Tibial artery (tissue), 4 donors: ENCODE results near the gene EFNB3.

ENCODE experiments used
- DNase-seq, 2 donors: peaks; one replicate each; pipeline ENCODE4 v3.0.0-alpha.2; 2019
- H3K27ac ChIP-seq, 2 donors: fragments of 200-600 bp; sonication (generic) in 1 of 2; 1 replicate in 1 of 2; 2 replicates in 1 of 2; pipeline ENCODE4 v1.5.1; 2018 to 2019; ENCODE audit warnings: mild to moderate bottlenecking in 1 of 2
- H3K27me3 ChIP-seq, 2 donors: fragments of 200-600 bp; sonication (generic) in 1 of 2; one replicate each; pipeline versions ENCODE4 v1.5.1 to v1.6.0; 2016 to 2019
- H3K36me3 ChIP-seq, 3 donors: fragments of 200-600 bp; sonication (generic) in 2 of 3; one replicate each; pipeline ENCODE4 v1.5.1; 2016 to 2019; ENCODE audit warnings: mild to moderate bottlenecking in 2 of 3
- H3K4me1 ChIP-seq, 4 donors: fragments of 200-600 bp; sonication (generic) in 2 of 4; 1 replicate in 3 of 4; 2 replicates in 1 of 4; pipeline ENCODE4 v1.5.1; 2016 to 2019
- H3K4me3 ChIP-seq, 2 donors: fragments of 200-600 bp; sonication (generic) in 1 of 2; 1 replicate in 1 of 2; 2 replicates in 1 of 2; pipeline ENCODE4 v1.5.1; 2018 to 2019; ENCODE audit warnings: mild to moderate bottlenecking in 2 of 2
- H3K9me3 ChIP-seq, 3 donors: fragments of 200-600 bp; sonication (generic) in 1 of 3; one replicate each; pipeline ENCODE4 v1.5.1; 2016 to 2019
- CTCF ChIP-seq, 2 experiments: fragments of 200-600 bp in 1 of 2; fragments of 450-650 bp in 1 of 2; IDR thresholded peaks; one replicate each; pipeline ENCODE4 v1.5.1; 2017 to 2019; ENCODE audit warnings: antibody characterized with exemption in 2 of 2, mild to moderate bottlenecking in 1 of 2, moderate library complexity in 1 of 2
- intact Hi-C: fragments of 100-400 bp; cut with DNase I; formaldehyde crosslinking; loops from one replicate; pipeline ENCODE4 v1.15.0; 2023; ENCODE audit warnings: low total_unique reads

The EFNB3 gene

DNA sequence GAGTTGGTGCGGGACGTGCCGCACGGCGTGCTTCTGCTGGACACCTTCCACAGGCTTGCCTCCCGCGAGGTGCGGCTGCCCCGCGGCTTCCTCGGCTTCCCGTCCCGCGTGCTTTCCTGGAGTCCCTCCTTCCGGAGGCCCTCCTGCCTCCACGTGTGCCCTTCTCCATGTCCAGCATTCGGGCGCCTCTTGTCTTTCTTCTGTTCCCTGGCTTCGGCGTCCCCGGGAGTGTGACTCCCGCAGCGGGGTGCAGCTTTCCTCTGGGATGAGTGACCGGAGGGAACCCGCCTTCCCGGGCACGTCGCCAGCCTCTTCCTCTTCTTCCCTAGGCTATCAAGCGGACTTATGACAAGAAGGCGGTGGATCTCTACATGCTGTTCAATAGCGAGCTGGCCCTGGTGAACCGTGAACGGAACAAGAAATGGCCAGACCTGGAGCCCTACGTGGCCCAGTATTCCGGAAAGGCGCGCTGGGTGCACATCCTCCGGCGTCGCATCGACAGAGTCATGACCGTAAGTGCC is 35.5 kb downstream of the EFNB3 start:
- H3K4me3 ChIP-seq, result no peak overlapping the region
- H3K4me1 ChIP-seq, result no peaks in the 10 kb centered on the region
- peaks cover 0 to 59% of the 10 kb centered on the region in 2 donors for H3K27me3 ChIP-seq
- TF ChIP-seq CTCF (IDR thresholded peaks at IDR 0.05), result no peak
- intact Hi-C loops, result loop anchor here (10.0 kb wide), 2 partner anchors 114 to 244 kb away; partner anchors contain the start of genes CYB5D1, NAA38 and TMEM88
- no peaks in the 10 kb centered on the region for H3K36me3 ChIP-seq
- no peak for DNase-seq
- no peak overlapping the region for H3K27ac ChIP-seq
- H3K9me3 ChIP-seq, result no peaks in the 10 kb centered on the region

DNA sequence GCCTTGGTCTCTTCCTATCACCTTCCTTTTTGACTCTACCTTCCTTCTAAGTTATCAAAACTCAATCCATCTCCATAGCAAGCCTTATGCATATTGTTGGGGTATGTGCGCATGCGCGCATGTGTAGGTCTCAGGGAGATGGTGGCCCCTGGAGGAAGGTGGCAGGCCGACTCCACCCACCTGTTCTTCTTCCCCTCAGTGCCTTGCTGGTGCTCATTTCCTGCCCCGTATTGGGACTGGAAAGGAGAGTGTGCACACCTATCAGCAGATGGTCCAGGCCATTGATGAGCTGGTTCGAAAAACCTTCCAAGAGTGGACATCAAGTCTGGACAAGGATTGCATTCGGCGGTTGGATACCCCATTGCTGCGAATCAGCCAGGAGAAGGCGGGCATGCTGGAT is 37.7 kb downstream of the EFNB3 start:
- Histone ChIP-seq H3K36me3 (no peaks in the 10 kb centered on the region), H3K27ac (no peak overlapping the region), H3K4me3 (no peak overlapping the region), H3K4me1 (no peaks in the 10 kb centered on the region), H3K9me3 (no peaks in the 10 kb centered on the region), H3K27me3 (peaks cover 0 to 50% of the 10 kb centered on the region in 2 donors)
- TF ChIP-seq CTCF (IDR thresholded peaks at IDR 0.05), result no peak
- DNase-seq, result no peak
- intact Hi-C loops, result loop anchor here (10.0 kb wide), 2 partner anchors 112 to 242 kb away; partner anchors contain the start of genes CYB5D1, NAA38 and TMEM88

DNA sequence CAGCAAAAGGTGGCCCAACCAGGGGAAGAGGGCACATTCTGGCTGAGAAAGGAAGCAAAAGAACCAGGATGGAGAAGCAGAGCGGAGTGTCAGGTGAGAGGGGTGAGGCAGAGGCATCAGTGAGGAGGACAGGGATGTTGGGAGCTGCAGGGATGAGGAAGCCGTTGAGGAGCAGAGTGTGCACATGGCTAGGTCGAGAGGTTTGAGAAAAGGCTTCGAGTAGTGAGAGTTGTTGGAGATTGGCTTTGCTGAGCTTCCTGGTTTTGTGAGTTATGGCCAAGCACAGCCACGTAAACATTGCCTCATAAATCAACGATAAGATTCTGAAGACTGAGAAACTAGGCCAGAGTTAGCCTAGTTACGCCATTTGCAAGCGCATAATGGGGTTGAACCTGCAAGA is 39.4 kb downstream of the EFNB3 start:
- Histone ChIP-seq H3K9me3 (no peaks in the 10 kb centered on the region), H3K4me3 (no peak overlapping the region), H3K27ac (no peak overlapping the region), H3K36me3 (no peaks in the 10 kb centered on the region), H3K27me3 (peaks cover 0 to 50% of the 10 kb centered on the region in 2 donors), H3K4me1 (no peaks in the 10 kb centered on the region)
- TF ChIP-seq CTCF (IDR thresholded peaks at IDR 0.05), result no peak
- no peak for DNase-seq
- intact Hi-C loops, result loop anchor here (10.0 kb wide), 2 partner anchors 110 to 240 kb away; partner anchors contain the start of genes CYB5D1, NAA38 and TMEM88

DNA sequence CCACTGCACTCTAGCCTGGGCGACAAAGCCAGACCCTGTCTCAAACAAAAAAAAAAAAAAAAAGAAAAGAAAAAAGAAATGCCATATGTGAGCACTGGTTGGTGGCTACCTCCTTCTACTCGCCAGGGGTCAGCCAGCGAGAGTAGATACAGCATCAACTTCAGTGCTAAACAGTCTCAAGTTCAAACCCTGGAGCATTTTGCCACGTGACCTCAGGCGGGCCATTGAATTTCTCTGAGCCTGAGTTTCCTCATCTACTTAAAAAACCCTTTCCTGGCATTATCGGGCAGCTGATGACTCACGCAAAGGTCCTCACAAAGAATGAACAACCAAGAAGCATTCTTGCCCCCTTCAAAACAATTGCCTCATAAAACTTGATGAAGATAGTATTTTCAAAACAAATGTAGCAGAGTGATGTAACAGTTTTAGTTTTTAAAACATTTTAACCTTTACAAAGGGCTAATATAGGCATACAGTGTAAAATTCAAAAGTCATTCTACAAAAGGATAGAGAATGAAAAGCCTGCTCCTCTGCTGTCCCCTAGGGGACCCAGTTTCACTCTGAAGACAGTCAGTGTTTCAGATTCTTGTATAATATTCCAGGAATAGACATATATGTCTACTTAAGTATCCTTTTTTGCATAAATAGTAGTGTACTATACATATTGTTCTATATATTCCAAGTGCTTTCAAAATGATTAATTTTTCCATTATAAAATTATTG is 40.9 kb downstream of the EFNB3 start:
- no peaks in the 10 kb centered on the region for H3K4me1 ChIP-seq
- H3K27me3 ChIP-seq, result peaks cover 0 to 47% of the 10 kb centered on the region in 2 donors
- no peak for TF ChIP-seq CTCF (IDR thresholded peaks at IDR 0.05)
- no peak overlapping the region for H3K27ac ChIP-seq
- peak in 1 of 2 donors; percentile 36 for DNase-seq
- no peak overlapping the region for H3K4me3 ChIP-seq
- intact Hi-C loops, result loop anchor here (10.0 kb wide), 2 partner anchors 109 to 239 kb away; partner anchors contain the start of genes CYB5D1, NAA38 and TMEM88
- H3K36me3 ChIP-seq, result no peaks in the 10 kb centered on the region
- H3K9me3 ChIP-seq, result no peaks in the 10 kb centered on the region

- TF ChIP-seq CTCF (IDR thresholded peaks at IDR 0.05), result no peak
- no peak overlapping the region for H3K4me3 ChIP-seq
- peaks cover 0 to 33% of the 10 kb centered on the region in 2 donors for H3K27me3 ChIP-seq
- intact Hi-C loops, result loop anchor here (10.0 kb wide), 2 partner anchors 107 to 237 kb away; partner anchors contain the start of genes CYB5D1, NAA38 and TMEM88
- no peaks in the 10 kb centered on the region for H3K9me3 ChIP-seq
- no peaks in the 10 kb centered on the region for H3K36me3 ChIP-seq
- no peaks in the 10 kb centered on the region for H3K4me1 ChIP-seq
- no peak for DNase-seq
- H3K27ac ChIP-seq, result no peak overlapping the region
Observed at GRCh38 chr17:7747635-7748071, 42.7 kb downstream of the EFNB3 start.
